Prostate gland (tissue), 2 donors: ENCODE measurements around the gene SLC22A4. TPM values are rescaled to one million over a fixed set of nuclear protein-coding genes. Genes with fewer than 3 reads are reported as not detected.

Experiments used
- DNase-seq: peaks from one replicate; pipeline ENCODE4 v3.0.0-alpha.2; 2019; ENCODE audit warnings: low spot score
- H3K27ac ChIP-seq, 2 donors: fragments of 200-600 bp; sonication (generic); 2 replicates each; pipeline ENCODE4 v1.5.1; 2017 to 2019
- H3K27me3 ChIP-seq: fragments of 200-600 bp; sonication (generic); replicated peaks from 2 replicates; pipeline ENCODE4 v1.5.1; 2019; ENCODE audit not compliant: insufficient read depth
- H3K36me3 ChIP-seq, 2 donors: fragments of 200-600 bp; sonication (generic); 1 replicate in 1 of 2; 2 replicates in 1 of 2; pipeline versions ENCODE4 v1.5.1 to v1.8.1; 2017 to 2019
- H3K4me1 ChIP-seq: fragments of 200-600 bp; sonication (generic); replicated peaks from 2 replicates; pipeline ENCODE4 v1.5.1; 2019
- H3K4me3 ChIP-seq, 2 donors: fragments of 200-600 bp; sonication (generic); 2 replicates each; pipeline ENCODE4 v1.5.1; 2017 to 2019
- H3K9me3 ChIP-seq: fragments of 200-600 bp; sonication (generic); 2 replicates; pipeline ENCODE4 v1.5.1; 2017
- CTCF ChIP-seq, 4 experiments: fragments of 200-600 bp in 2 of 4; fragments of 450-650 bp in 2 of 4; sonication (generic) in 2 of 4; IDR thresholded peaks; 1 replicate in 3 of 4; 2 replicates in 1 of 4; pipeline ENCODE4 v1.5.1; 2016 to 2019; ENCODE audit warnings: antibody characterized with exemption in 4 of 4, mild to moderate bottlenecking in 2 of 4, moderate library complexity in 2 of 4
- POLR2A ChIP-seq: fragments of 450-650 bp; IDR thresholded peaks from one replicate; pipeline ENCODE4 v1.6.1; 2016; ENCODE audit warnings: antibody characterized with exemption, mild to moderate bottlenecking
- POLR2AphosphoS5 ChIP-seq: sonication (generic); formaldehyde crosslinking; IDR thresholded peaks from one replicate; pipeline ENCODE4 v1.6.1; 2017; ENCODE audit warnings: antibody characterized with exemption
- WGBS: methylation state at CpG from one replicate; pipeline ENCODE4 v1.1.5; 2018; 5-methylcytosine and 5-hydroxymethylcytosine counted together
- intact Hi-C: fragments of 100-400 bp; cut with DNase I; formaldehyde crosslinking; loops from one replicate; pipeline ENCODE4 v1.14.2; 2022
- total RNA-seq, 2 donors: library from RNA; depleted of rRNA; stranded (reverse); fragments of >200 nt; gene quantifications; one replicate each; pipeline ENCODE4 v1.1.0, GENCODE V29; 2016

Gene SLC22A4
- total RNA-seq, 2 donors from 2014 or later, result 5.5 to 8.2 TPM

GRCh38 chr5:132389051-132389331 lies 94.8 kb downstream of the SLC22A4 start:
- Histone ChIP-seq H3K9me3 (no peaks in the 10 kb centered on the region), H3K36me3 (no peaks in the 10 kb centered on the region), H3K27me3 (no peaks in the 10 kb centered on the region), H3K27ac (peak overlapping the region; percentile 89 to 92), H3K4me3 (no peak overlapping the region), H3K4me1 (peaks cover 26% of the 10 kb centered on the region)
- DNase-seq, result no peak
- 59% methylated on average over 1 of the region's 1 CpG for WGBS
- intact Hi-C loops, result no loop called here
- no peak for TF ChIP-seq CTCF (IDR thresholded peaks at IDR 0.05)
- TF ChIP-seq POLR2A, result no peak
- TF ChIP-seq POLR2AphosphoS5, result no peak

GRCh38 chr5:132389585-132390286 lies 95.5 kb downstream of the SLC22A4 start:
- WGBS, result 88% methylated on average over 8 of the region's 10 CpGs
- DNase-seq, result no peak

GRCh38 chr5:132391247-132391646 lies 97.1 kb downstream of the SLC22A4 start:
- Histone ChIP-seq H3K27me3 (no peaks in the 10 kb centered on the region), H3K27ac (no peak overlapping the region), H3K4me1 (peaks cover 20% of the 10 kb centered on the region), H3K4me3 (no peak overlapping the region), H3K9me3 (no peaks in the 10 kb centered on the region), H3K36me3 (no peaks in the 10 kb centered on the region)
- intact Hi-C loops, result no loop called here
- WGBS, result 81% methylated on average over 5 of the region's 5 CpGs
- TF ChIP-seq CTCF (IDR thresholded peaks at IDR 0.05), result no peak
- no peak for TF ChIP-seq POLR2A
- TF ChIP-seq POLR2AphosphoS5, result no peak
- no peak for DNase-seq

More at GRCh38 chr5:132389585-132390286, 95.5 kb downstream of the SLC22A4 start:
- Histone ChIP-seq H3K36me3 (no peaks in the 10 kb centered on the region), H3K4me3 (no peak overlapping the region), H3K27ac (peak overlapping the region; percentile 89 to 92), H3K9me3 (no peaks in the 10 kb centered on the region), H3K4me1 (peaks cover 26% of the 10 kb centered on the region), H3K27me3 (no peaks in the 10 kb centered on the region)
- TF ChIP-seq CTCF (IDR thresholded peaks at IDR 0.05) (no peak), POLR2AphosphoS5 (no peak), POLR2A (no peak)
- intact Hi-C loops, result no loop called here

- no peaks in the 10 kb centered on the region for H3K9me3 ChIP-seq
- no peak overlapping the region for H3K4me3 ChIP-seq
- DNase-seq, result no peak
- no peak for TF ChIP-seq CTCF (IDR thresholded peaks at IDR 0.05)
- no peak for TF ChIP-seq POLR2A
- TF ChIP-seq POLR2AphosphoS5, result no peak
- H3K27ac ChIP-seq, result no peak overlapping the region
- no peaks in the 10 kb centered on the region for H3K36me3 ChIP-seq
- peaks cover 17% of the 10 kb centered on the region for H3K4me1 ChIP-seq
- intact Hi-C loops, result no loop called here
- no peaks in the 10 kb centered on the region for H3K27me3 ChIP-seq
These were observed 97.7 kb downstream of the SLC22A4 start for GRCh38 chr5:132391870-132392269.

GRCh38 chr5:132392411-132392810 lies 98.2 kb downstream of the SLC22A4 start:
- no peak for DNase-seq
- Histone ChIP-seq H3K9me3 (no peaks in the 10 kb centered on the region), H3K27me3 (no peaks in the 10 kb centered on the region), H3K4me1 (peaks cover 12% of the 10 kb centered on the region), H3K4me3 (no peak overlapping the region), H3K36me3 (no peaks in the 10 kb centered on the region), H3K27ac (no peak overlapping the region)
- 87% methylated on average over 8 of the region's 8 CpGs for WGBS
- intact Hi-C loops, result no loop called here
- TF ChIP-seq POLR2AphosphoS5 (no peak), POLR2A (no peak), CTCF (IDR thresholded peaks at IDR 0.05) (no peak)
